Esophagus squamous epithelium (tissue), 5 donors: ENCODE results near the gene SUMO2. TPM values are rescaled to one million over a fixed set of nuclear protein-coding genes. Genes with fewer than 3 reads are reported as not detected.

Experiments used
- DNase-seq: peaks from one replicate; lab custom pipeline; 2025; lab: John Stamatoyannopoulos, UW
- H3K27ac ChIP-seq, 4 donors: fragments of 200-600 bp; sonication (generic); one replicate each; pipeline ENCODE4 v1.5.1; 2016 to 2019; ENCODE audit warnings: mild to moderate bottlenecking in 1 of 4
- H3K27me3 ChIP-seq, 4 donors: fragments of 200-600 bp; sonication (generic); 1 replicate in 3 of 4; 2 replicates in 1 of 4; pipeline versions ENCODE4 v1.5.1 to v1.6.0; 2017 to 2021; ENCODE audit warnings: antibody characterized with exemption in 1 of 4
- H3K36me3 ChIP-seq, 3 donors: fragments of 200-600 bp; sonication (generic); one replicate each; pipeline ENCODE4 v1.5.1; 2016 to 2019
- H3K4me1 ChIP-seq, 3 donors: fragments of 200-600 bp; sonication (generic); one replicate each; pipeline ENCODE4 v1.5.1; 2017 to 2019
- H3K4me3 ChIP-seq, 4 donors: fragments of 200-600 bp; sonication (generic); 1 replicate in 3 of 4; 2 replicates in 1 of 4; pipeline ENCODE4 v1.5.1; 2016 to 2019; ENCODE audit warnings: mild to moderate bottlenecking in 2 of 4, moderate library complexity in 1 of 4
- H3K9me3 ChIP-seq, 3 donors: fragments of 200-600 bp; sonication (generic); one replicate each; pipeline ENCODE4 v1.5.1; 2016 to 2019
- CTCF ChIP-seq, 6 experiments: fragments of 450-650 bp in 4 of 6; fragments of 200-600 bp in 2 of 6; sonication (generic) in 2 of 6; IDR thresholded peaks; one replicate each; pipeline ENCODE4 v1.5.1; 2016 to 2019; ENCODE audit warnings: antibody characterized with exemption in 6 of 6, mild to moderate bottlenecking in 4 of 6, moderate library complexity in 4 of 6
- POLR2A ChIP-seq, 4 donors: fragments of 450-650 bp; IDR thresholded peaks; one replicate each; pipeline ENCODE4 v1.6.1; 2017; ENCODE audit warnings: antibody characterized with exemption in 4 of 4, mild to moderate bottlenecking in 4 of 4, moderate library complexity in 3 of 4
- WGBS, 2 donors: methylation state at CpG; one replicate each; pipeline ENCODE4 v1.1.5; 2018; 5-methylcytosine and 5-hydroxymethylcytosine counted together
- intact Hi-C: fragments of 100-400 bp; cut with DNase I; formaldehyde crosslinking; loops from one replicate; pipeline ENCODE4 v1.15.0; 2022
- small RNA-seq, 4 donors: library from RNA; depleted of rRNA; stranded (forward); fragments of <200 nt; gene quantifications; one replicate each; pipeline ENCODE3, GENCODE V24; 2016
- total RNA-seq, 4 donors: library from RNA; depleted of rRNA; stranded (reverse); fragments of >200 nt; gene quantifications; one replicate each; pipeline ENCODE4 v1.1.0, GENCODE V29; 2016
- donor health status: DM: yes; HTN: yes; CAD: no.

Gene SUMO2
- total RNA-seq, 4 donors from 2014 or later, result 49.5 to 110 (median 69.5) TPM

DNA sequence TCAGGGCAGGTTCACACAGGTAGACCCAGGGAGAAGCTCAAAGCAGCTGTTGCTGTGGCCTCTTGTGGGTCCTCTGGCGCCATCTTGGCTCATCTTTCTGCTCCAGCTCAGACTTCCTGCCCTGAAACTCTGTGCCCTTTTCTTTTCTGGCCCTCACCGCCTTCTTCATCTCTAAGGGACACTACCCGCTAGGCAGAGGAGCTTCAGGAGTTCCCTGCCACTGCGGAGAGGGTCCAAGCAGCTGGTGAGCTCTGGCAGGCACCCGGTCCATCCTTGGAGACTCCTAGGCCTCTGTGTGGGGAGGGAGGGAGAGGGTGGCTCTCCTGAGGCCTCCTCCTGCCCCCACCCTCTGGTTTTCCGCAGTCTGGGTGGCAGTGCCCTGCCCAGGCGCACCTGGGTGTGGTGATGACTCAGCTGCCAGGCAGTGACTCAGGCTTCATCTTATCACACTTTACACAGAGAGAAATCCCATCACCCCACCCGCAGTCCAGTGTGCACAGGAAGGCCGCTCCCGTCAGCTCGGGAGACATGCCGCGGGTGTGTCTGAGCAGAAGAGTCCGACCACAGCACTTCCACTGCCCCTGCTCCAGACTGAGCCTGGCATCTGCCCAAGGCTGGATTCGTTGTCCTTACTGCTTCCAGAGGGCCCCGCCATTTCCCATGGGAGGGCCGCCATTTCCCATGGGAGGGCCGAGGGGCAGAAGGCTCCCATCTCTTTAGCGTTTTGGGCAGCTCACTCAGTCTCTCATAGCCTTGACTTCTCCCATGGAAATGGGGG, 58.5 kb downstream of the SUMO2 start:
- peaks cover 3 to 21% (median 6%) of the 10 kb centered on the region in 3 donors for H3K36me3 ChIP-seq
- no peaks in the 10 kb centered on the region for H3K9me3 ChIP-seq
- H3K27ac ChIP-seq, result peak overlapping the region; percentile 90 to 94 (median 91)
- 25 to 32% methylated on average over 4 to 8 of the region's 19 CpGs for WGBS, 2 donors
- H3K4me3 ChIP-seq, result no peak overlapping the region
- no peak for TF ChIP-seq CTCF (IDR thresholded peaks at IDR 0.05)
- TF ChIP-seq POLR2A (IDR thresholded peaks at IDR 0.05), result peak in 3 of 4 donors; percentile 6 to 63 (median 40)
- H3K27me3 ChIP-seq, result no peaks in the 10 kb centered on the region
- DNase-seq, result peak; percentile 27
- H3K4me1 ChIP-seq, result peaks cover 24 to 81% (median 39%) of the 10 kb centered on the region in 3 donors
- intact Hi-C loops, result no loop called here

- DNase-seq, result no peak
- Histone ChIP-seq H3K4me1 (peaks cover 12 to 69% (median 26%) of the 10 kb centered on the region in 3 donors), H3K4me3 (no peak overlapping the region), H3K36me3 (peaks cover 0 to 32% (median 11%) of the 10 kb centered on the region in 3 donors), H3K9me3 (no peaks in the 10 kb centered on the region), H3K27ac (peak overlapping the region in 1 of 4 donors; percentile 40), H3K27me3 (no peaks in the 10 kb centered on the region)
- 95% methylated on average over 13 to 14 of the region's 14 CpGs for WGBS, 2 donors
- intact Hi-C loops, result loop anchor here (5.0 kb wide), 1 partner anchor 54 kb away; no protein-coding TSS in a partner anchor
- TF ChIP-seq POLR2A (IDR thresholded peaks at IDR 0.05), result no peak
- no peak for TF ChIP-seq CTCF (IDR thresholded peaks at IDR 0.05)
Measured at GRCh38 chr17:75118307-75118706, 64.5 kb downstream of the SUMO2 start.

- no peak for TF ChIP-seq POLR2A (IDR thresholded peaks at IDR 0.05)
- TF ChIP-seq CTCF (IDR thresholded peaks at IDR 0.05), result no peak
- H3K36me3 ChIP-seq, result peaks cover 0 to 32% (median 11%) of the 10 kb centered on the region in 3 donors
- WGBS, 2 donors, result 72 to 81% methylated on average over 9 of the region's 9 CpGs
- no peak overlapping the region for H3K4me3 ChIP-seq
- DNase-seq, result no peak
- intact Hi-C loops, result loop anchor here (5.0 kb wide), 1 partner anchor 56 kb away; no protein-coding TSS in a partner anchor
- H3K4me1 ChIP-seq, result peaks cover 17 to 59% (median 23%) of the 10 kb centered on the region in 3 donors
- no peaks in the 10 kb centered on the region for H3K27me3 ChIP-seq
- H3K27ac ChIP-seq, result peak overlapping the region in 2 of 4 donors; percentile 25 to 48
- no peaks in the 10 kb centered on the region for H3K9me3 ChIP-seq
Measured at GRCh38 chr17:75116737-75117136, 66.0 kb downstream of the SUMO2 start.

Small RNA genes within 50 kb of the gene (small RNA-seq; reads per million reads assigned to genes)
- gene RF00019, result 0 reads per million in 4 donors

Other genes starting within 250 kb of the SUMO2 start
- gene OTOP3, start 247.1 kb downstream of the SUMO2 start, total RNA-seq, result 10 to 100 TPM in 3 of 4 donors, 1 to 10 TPM in 1; 7.1 to 33.9 (median 24.0) TPM
- 1 to 10 TPM; 1.7 to 6.3 (median 2.6) TPM for gene HID1, start 210.2 kb downstream of the SUMO2 start, total RNA-seq
- 1 to 10 TPM; 5.3 to 7.9 (median 6.7) TPM for gene CDR2L, start 195.3 kb downstream of the SUMO2 start, total RNA-seq
- gene MRPL58, start 170.3 kb downstream of the SUMO2 start, total RNA-seq, result 100 to 1,000 TPM in 1 of 4 donors, 10 to 100 TPM in 3; 44.4 to 110 (median 61.6) TPM
- 100 to 1,000 TPM; 252 to 300 (median 277) TPM for gene ATP5PD, start 136.0 kb downstream of the SUMO2 start, total RNA-seq
- 10 to 100 TPM; 11.5 to 17.6 (median 14.2) TPM for gene KCTD2, start 135.7 kb downstream of the SUMO2 start, total RNA-seq
- gene SLC16A5, start 95.0 kb downstream of the SUMO2 start, total RNA-seq, result 10 to 100 TPM; 13.4 to 22.9 (median 17.4) TPM
- 1 to 10 TPM; 4.0 to 9.1 (median 5.3) TPM for gene ARMC7, start 73.0 kb downstream of the SUMO2 start, total RNA-seq
- gene NT5C, start 51.2 kb downstream of the SUMO2 start, total RNA-seq, result 10 to 100 TPM; 81.7 to 97.5 (median 88.4) TPM
- gene JPT1, start 28.4 kb downstream of the SUMO2 start, total RNA-seq, result 100 to 1,000 TPM in 3 of 4 donors, 10 to 100 TPM in 1; 82.2 to 249 (median 196) TPM
- gene NUP85, start 22.7 kb upstream of the SUMO2 start, total RNA-seq, result 10 to 100 TPM; 17.5 to 33.3 (median 29.0) TPM
- gene GGA3, start 78.6 kb upstream of the SUMO2 start, total RNA-seq, result 10 to 100 TPM; 23.9 to 39.2 (median 29.8) TPM
- gene MRPS7, start 78.9 kb upstream of the SUMO2 start, total RNA-seq, result 10 to 100 TPM; 42.2 to 62.6 (median 48.7) TPM
- gene MIF4GD, start 88.3 kb upstream of the SUMO2 start, total RNA-seq, result 10 to 100 TPM; 14.6 to 28.0 (median 21.2) TPM
- gene SLC25A19, start 106.5 kb upstream of the SUMO2 start, total RNA-seq, result 10 to 100 TPM in 2 of 4 donors, 1 to 10 TPM in 2; 9.2 to 15.2 (median 11.2) TPM
- gene GRB2, start 222.7 kb upstream of the SUMO2 start, total RNA-seq, result 100 to 1,000 TPM in 2 of 4 donors, 10 to 100 TPM in 2; 58.9 to 128 (median 107) TPM